ENCODE measurements around the gene GCK.

The GCK gene

DNA sequence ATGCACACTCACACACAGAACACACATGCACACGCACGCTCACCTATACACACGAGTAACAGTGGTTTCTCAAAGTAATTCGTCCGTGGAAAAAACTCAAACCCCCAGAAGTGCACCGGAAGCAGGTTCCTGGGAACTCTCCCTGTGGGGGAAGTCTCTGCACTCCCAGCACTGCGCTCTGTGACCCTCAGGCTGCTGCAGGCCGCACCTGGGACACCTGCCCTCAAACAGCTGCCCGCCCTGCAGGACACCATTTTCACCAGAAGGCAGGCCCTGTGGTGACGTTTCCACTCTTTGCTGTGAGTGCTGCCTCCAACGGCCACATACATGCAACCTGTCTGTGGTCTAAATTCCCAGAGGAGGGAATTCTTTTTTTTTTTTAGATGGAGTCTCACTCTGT lies 32.8 kb upstream of the GCK start:
- DNase-seq, result no peak

- no peak for DNase-seq
Observed at GRCh38 chr7:44221231-44221791, 32.1 kb upstream of the GCK start.

DNA sequence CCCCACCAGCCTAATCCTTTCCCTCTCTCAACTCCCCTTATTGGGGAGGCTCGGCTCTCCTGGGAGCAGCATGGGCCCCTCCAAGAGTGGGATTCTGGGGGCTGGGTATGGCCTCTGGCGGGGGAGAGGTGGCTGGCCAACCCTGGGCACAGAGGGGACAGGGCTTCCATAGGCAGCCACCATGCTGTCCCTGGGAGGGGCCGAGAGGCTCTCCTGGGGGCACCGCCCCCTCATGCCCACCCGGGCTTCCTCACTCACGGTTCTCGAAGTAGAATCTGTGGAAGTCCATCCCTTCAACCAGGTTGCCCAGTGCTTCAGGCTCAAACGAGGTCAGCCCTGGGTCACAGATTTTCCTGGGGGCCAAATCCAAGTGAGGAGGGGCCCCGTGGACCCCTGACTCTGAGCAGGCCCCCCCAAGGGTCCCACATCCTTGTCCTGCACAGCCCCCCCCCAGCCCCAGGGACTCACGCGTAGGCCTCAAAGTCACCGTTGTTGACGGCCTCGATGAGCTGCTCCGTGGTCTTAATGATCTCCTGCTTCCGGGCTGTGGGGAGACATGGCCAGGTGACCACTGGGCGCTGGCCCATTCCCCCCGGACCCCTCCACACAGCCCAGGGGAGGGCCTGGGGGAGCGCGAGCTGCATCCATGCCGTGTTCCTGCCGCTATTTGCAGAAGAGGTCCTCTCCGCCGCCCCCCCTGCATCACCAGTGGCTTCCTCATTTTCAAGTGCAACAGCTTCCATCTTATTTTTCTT lies 31.3 kb upstream of the GCK start:
- no peak for DNase-seq

DNA sequence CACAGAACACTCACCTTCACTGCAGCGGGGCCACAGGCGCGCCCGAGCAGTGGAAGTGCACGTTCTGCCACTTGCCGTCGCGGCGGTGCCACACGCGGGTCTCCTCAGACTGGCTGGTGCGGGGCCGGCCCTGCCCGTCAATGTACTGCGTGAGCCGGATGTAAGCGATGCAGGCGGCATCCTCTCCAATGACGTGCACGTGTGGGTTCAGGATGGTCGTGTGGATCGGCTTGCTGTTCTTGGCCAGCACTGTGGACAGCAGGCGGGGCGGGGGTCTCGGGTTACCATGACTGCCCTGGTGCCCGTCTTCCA lies 30.8 kb upstream of the GCK start:
- DNase-seq, result no peak

DNA sequence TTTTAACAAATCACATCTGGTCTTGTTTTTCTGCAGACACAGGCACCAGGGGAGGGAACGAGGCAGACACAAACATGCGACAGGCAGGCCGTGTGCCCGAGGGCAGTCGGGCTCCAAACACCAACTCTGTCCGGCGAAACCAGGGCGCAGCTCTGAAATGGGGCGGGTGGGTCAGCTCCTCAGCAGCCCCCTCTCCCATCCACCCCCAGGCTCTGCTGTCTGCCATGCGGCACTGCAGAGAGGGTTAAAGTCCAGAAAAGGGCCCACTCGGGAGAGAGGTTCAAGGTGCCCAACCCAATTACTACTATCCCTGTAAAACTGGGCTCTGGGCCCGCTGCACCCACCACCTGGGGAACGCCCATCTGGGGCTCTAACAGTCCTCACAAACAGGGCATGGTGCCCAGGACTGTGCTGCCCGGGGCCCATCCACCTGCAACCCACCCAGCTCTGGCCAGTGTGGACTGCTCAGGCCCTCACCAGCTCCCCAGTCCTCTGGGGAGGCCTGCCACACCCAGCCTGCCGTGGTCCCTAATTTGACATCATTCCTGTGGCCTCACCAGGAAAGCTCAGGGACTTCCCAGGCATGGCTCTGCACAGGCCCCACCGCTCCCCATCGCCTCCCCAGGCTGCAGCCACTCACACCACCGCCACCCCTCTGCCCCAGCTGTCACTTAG lies 30.3 kb upstream of the GCK start:
- no peak for DNase-seq

DNA sequence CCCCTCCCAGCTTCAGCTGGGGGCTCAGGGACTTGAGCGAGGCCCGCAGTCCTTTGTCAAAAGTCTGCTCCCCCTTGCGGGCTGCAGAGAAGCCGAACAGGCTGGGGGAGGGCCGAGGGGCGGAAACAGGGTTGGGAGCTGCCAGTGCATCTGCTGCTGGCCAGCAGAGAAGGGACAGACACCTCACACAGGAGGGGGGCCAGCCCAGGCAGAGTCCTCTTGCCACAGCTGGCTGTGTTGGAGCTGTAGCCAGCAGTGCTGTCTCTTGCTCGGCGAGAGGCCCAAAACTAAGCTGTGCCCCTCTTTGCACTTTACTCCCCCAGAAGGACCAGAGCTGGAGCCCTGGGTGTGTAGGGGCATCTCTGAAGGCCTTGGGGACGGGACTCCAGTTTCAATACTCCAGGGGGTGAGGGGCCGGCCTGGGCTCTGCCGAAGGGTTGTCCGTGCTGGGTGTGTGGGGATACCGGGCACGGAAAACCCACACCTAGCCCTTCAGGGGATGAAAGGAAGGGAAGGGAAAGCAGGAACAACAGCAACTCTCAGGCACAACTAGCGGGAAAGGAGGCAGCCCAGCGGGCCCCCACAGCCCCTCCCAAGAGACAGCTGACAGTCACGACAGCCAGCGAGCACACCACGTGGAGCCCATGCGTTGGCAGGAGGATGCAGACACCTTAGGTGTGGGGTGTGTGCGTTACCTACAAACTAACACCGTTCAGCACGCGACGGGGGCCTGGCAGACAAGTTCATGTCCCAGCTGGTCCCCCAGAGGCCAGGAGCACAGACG lies 29.4 kb upstream of the GCK start:
- no peak for DNase-seq

DNA sequence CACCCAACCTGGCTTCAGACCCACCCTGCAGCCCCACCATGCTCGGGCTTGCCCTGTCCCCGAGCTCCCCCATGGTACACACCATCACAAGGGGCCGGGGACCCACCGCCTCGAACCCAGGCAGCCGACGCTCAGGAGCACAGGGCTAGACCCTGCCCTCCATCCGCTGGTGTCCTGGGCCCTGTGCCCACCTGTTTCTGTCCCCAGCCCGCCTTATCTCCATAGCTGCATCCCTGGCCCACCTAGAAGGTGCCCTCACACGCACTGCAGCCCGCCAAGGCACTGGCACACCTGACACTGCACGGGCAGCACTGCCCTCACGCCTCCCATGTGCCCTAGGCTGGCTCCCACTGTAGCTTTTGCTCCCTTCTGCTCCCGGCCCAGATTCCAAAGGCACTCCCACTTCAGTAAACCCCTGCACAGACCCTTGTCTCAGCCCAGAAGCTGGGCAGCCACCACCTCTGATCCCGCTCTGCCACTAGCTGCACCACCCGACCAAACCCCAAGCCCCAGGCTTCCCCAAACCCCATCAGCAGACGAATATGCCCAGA lies 28.7 kb upstream of the GCK start:
- no peak for DNase-seq

DNA sequence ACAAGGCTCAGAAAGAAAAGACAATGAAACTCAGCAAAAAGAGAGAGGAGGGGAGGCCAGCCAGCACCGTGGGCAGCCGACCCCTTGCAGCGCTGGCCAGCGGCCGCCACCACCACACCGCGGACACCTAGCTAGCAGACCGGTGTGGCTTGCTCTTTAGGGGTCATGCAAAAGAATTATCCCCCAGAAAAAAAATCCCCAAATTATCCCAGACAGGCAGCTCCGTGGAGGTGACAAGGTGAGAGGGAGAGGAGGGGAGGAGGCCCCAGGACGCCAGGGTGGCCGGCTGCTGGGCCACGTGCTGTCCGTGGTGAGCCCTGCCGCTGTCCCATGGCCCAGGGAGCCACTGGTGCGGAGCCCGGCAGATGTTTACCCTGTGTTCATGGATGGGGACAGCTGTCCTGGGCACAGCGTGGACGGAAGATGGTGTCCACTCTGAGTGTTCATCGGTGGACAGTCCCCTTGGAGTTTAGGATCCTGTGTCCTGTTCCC lies 28.0 kb upstream of the GCK start:
- no peak for DNase-seq

- no peak for DNase-seq
Observed at GRCh38 chr7:44216521-44217222, 27.4 kb upstream of the GCK start.

- DNase-seq, result no peak
Observed at GRCh38 chr7:44216019-44216418, 26.8 kb upstream of the GCK start.

GRCh38 chr7:44215531-44215930 lies 26.3 kb upstream of the GCK start:
- DNase-seq, result no peak

DNA sequence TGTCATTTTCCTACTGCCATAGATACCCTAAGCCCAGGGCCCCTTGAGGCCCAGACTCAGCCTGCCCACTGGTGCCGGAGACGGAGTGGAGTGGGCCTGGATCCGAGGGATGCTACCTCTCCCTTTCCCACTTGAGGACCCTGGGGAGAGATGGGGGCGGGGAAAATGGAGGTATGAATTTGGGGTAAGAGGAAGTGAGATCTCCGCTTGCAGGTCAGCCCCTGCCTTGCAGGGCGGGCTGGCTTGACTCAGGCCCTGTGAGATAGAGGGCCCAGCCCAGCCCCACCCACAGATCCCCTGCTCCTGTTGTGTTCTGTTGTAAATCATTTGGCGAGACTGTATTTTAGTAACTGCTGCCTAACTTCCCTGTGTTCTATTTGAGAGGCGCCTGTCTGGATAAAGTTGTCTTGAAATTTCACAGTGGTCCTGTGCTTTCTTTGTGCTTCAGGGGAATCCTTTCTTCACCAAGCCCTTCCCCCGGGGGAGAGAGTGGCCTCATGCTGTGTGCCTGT lies 24.7 kb upstream of the GCK start:
- no peak for DNase-seq

GRCh38 chr7:44213206-44213876 lies 24.1 kb upstream of the GCK start:
- DNase-seq, result no peak

- DNase-seq, result no peak
Observed at GRCh38 chr7:44212581-44213184, 23.4 kb upstream of the GCK start.

DNA sequence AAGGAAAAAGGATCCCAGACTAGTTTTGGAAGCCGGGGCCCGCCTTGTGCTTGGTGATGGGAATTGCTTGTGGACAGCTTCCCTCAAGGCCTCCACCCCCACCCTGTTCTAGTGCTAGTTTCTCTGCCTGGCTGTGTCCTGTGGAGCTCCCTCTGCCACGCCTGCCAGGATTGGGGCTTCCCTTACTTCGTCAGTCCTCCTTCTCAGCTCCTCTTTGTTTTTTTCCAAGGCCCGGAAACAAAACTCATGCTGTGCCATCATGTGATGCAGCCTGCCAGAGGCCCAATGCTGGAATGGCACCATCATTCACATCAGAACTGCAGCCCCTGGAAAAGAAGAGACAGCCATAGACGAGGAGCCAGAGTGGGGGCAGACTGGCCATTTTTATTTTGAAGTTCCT lies 22.8 kb upstream of the GCK start:
- DNase-seq, result no peak

DNA sequence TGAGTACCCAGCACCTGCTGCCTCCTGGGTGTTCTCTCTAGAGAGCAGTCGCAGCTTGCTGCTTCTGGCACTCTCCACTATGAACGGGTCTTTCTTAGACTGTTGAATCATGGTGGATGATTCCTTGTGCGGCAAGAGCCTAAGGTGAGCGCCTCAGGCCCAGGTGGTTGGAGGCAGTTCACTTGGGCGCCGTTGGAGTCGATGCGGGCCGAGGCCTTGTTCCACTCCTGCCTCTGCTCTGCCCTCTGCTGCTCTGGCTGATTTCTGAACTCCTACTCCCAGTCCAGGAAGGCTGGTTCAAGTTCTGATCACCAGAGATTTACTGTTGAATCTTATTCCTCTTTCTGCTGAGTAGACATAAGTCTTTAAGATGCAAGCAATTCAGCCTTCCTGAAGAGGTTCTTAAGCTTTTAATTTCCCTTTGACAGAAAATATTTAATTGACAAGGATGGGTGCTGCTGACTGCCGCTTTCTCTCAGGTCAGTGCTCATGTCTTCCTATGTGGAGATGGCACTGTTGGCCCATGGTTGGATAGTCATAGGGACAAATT lies 22.0 kb upstream of the GCK start:
- no peak for DNase-seq

DNA sequence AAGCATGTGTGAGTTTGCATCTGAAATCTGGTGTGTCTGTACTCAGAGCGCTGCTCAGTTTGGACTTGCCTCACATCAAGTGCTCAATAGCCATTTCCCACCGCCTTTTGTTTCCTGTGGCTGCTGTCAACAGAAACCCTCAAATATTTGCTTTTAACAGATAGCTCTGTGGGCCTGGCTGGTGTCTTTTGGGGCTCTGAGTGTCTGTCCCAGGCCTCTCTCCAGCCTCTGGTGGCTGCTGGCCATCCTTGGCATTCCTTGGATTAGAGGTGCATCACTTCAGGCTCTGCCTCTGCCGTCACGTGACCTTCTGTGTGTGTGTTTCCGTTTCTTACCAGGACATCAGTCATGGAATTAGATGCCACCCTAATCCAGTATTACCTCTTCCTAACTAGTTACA lies 20.9 kb upstream of the GCK start:
- no peak for DNase-seq

DNA sequence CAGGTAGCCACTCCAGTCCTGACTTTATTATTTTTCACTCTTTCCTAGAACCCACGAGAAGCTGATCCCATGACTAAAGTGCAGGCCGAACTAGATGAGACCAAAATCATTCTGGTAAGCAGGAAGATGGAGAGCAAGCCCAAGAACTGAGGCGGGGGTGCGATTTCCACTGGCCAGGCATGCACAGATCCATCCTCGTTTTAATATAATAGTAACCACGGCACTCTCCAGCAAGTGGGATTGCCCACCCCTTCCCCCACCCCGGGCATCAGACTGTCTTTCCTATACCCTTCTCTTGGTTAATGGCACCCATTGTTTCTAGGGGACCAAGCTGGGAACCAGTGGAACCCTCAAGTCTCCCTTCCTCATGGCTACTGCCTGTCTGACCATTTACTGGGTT lies 18.8 kb upstream of the GCK start:
- no peak for DNase-seq

GRCh38 chr7:44206008-44206407 lies 16.8 kb upstream of the GCK start:
- no peak for DNase-seq

- no peak for DNase-seq
Observed at GRCh38 chr7:44201813-44202212, 12.6 kb upstream of the GCK start.
